Placental epithelial cell (primary cell): Measurements from ENCODE around the gene SORT1. TPM values are rescaled to one million over a fixed set of nuclear protein-coding genes. Genes with fewer than 3 reads are reported as not detected.

Source experiments
- total RNA-seq: library from RNA; depleted of rRNA; stranded (reverse); fragments of >200 nt; gene quantifications from 2 replicates; pipeline ENCODE4 v1.2.3, GENCODE V29; 2012

Gene SORT1
- total RNA-seq: 37.7 and 96.7 TPM in 2 replicates

DNA sequence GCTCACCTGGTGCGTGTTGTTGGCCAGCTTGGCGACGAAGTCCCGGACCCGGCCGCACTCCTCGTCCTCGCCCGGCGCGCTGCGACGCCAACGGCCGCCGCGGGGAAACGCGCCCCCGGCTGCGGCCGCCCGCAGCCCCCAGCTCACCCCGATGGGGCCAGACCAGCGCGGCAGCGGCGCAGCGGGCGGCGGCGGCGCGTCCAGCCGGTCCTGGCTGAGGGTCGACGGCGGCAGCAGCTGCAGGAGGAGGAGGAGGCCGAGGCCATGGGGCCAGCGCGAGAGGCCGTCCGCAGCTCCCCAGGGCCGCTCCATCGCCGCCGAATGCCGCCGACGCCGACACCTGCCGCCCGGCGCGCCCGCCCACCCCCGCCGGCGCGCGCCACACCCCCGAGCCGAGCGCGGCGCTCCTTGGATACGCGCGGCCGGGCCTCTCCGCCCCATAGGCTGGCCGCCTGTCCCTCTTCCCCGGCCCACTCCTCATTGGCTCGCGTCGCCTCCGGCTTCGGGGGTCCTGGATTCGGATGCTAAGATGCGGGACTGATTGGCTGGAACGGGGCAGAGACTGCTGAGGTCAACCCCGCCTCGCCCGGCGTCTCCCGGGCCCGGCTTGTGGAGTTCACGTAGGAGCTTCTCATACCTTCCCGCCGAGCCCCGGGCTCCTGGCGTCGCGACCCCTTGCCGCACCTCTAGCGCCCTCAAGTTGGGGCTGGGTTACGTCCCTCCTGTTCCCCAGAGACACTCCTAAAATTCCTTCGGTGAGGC is at the start of gene SORT1:
Gene SORT1 (minus strand): TSS at position 338 of the 762 bp plus-strand sequence. CDS start 26 bp downstream, at position 312.

DNA sequence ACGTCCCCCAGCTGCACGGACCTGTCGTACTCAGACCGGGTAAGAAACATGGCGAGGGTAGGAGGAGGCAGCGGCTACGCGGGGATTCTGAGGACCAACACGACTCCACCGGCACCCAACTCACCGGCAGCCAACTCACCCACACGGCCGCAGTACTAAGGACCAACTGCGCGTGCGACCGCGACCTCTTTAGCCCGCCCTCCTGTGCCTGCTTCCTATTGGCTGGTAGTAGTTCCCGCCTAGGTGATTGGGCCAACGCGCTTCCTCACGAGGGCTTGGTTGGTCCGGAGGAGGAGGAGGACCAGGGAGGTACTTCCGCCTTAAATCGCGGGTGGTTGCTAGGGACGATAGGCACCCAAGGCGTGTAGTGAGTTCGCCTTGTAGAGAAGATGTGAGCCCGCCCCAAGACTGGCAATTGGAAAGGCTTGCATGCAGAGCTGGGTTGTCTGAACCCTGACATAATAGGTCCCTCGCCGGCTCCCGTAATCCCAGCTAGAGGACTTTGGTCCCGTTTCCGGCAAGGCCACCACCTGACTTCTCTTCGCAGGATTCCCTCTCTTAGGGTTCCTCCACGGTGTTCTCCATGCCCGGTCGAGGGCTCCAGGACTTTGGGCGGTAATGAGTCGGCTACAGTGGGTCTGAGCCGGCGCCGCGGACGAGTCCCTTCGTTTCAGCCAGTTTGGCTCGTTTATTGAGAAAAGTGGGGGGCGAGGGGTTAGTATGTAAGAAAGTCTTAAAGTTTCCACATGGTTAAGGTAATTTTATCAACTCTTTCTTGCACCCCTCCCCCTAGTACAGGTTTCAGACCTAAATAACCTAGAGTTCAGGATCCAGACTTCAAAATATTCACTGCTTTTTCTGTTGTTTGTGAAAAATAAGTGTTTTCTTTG is 28.8 kb upstream of the SORT1 start, which contains the start of gene PSMA5:
Gene PSMA5 (minus strand): TSS at position 168 of the 890 bp plus-strand sequence. CDS start 118 bp downstream, at position 50.

DNA sequence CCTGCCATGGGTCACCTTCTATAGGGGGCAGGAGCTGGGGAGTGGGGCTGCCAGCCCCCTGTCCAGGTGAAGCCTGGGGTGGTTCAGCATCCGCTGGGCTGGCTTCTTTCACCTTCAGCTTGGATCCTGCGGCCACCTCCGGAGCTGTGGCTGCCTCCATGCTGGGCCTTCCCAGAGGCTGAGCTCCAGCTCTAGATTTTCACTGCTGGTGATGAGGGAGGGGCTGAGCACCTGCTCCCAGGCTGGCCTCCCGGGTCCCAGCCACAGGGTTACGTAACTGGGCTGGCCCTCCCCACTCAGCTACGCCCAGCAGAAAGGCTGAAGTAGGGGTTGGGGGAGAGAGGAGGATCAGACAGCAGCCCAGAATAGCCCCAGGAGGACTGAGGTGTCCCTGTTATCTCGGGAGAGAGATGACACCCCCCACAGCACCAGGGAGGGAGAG is 90.9 kb downstream of the SORT1 start, which contains the start of gene MYBPHL:
Gene MYBPHL (minus strand): TSS at position 180 of the 442 bp plus-strand sequence. CDS start 20 bp downstream, at position 160.

DNA sequence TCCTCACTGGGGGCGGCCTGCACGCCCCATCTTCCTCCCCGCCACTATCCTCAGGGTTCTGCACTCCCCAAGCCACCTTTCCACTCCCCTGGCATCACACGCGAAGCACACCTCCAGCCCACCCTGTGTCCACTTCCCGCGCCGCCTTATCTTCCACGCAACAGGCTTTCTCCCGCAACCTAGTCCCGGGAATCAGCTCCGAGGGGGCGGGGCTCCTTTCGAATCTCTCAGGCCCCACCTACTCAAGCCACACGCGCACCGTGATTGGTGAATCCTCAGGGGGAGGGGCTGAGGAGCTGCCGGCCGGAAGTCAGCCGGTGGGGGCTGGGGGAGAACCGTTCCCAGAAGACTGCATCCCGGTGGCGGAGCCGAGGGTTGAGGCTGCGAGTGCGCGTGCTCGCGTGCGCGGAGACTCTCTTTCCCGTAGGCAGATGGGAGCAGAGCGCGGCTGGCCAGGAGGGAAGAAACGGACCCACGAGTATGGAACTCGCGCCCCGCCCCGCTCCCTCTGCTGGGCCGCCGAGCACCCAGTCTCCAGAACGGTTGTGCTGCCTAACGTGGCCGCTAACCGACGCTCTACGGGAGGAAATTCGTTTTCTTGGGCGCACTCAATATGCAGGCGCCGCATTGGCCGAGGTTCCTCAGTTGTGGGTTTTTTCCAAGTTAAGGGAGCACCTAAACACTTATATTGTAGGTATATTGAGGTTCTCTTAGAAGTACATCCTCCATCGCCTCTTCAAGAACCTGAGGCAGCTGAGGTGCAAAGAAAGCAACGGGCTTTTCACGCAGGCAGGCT is 114.6 kb downstream of the SORT1 start, which contains the start of gene PSRC1:
Gene PSRC1 (minus strand): TSS at position 194 of the 796 bp plus-strand sequence.

Other genes starting within 250 kb of the SORT1 start
- 169 and 215 TPM in 2 replicates for gene SARS1, start 184.0 kb downstream of the SORT1 start, total RNA-seq
- 3.1 and 8.6 TPM in 2 replicates for gene CELSR2, start 148.4 kb downstream of the SORT1 start, total RNA-seq
- gene PSRC1, start 114.8 kb downstream of the SORT1 start, total RNA-seq: 5.0 and 10.2 TPM in 2 replicates
- gene MYBPHL, start 90.9 kb downstream of the SORT1 start, total RNA-seq: 0.54 TPM in 1 of 2 replicates, not detected in the other
- gene PSMA5, start 28.5 kb upstream of the SORT1 start, total RNA-seq: 24.3 and 39.0 TPM in 2 replicates
- 0.11 and 0.39 TPM in 2 replicates for gene SYPL2, start 68.6 kb upstream of the SORT1 start, total RNA-seq
- 2.8 and 5.5 TPM in 2 replicates for gene ATXN7L2, start 86.0 kb upstream of the SORT1 start, total RNA-seq
- gene CYB561D1, start 96.2 kb upstream of the SORT1 start, total RNA-seq: 8.6 and 12.6 TPM in 2 replicates
- 0.65 and 0.79 TPM in 2 replicates for gene AMIGO1, start 111.8 kb upstream of the SORT1 start, total RNA-seq
- gene GPR61, start 142.0 kb upstream of the SORT1 start, total RNA-seq: 0.43 TPM in 1 of 2 replicates, not detected in the other
- 11.8 and 14.5 TPM in 2 replicates for gene GNAI3, start 150.7 kb upstream of the SORT1 start, total RNA-seq
- gene GNAT2, start 221.7 kb upstream of the SORT1 start, total RNA-seq: 0.11 and 0.39 TPM in 2 replicates
- 75.0 and 87.1 TPM in 2 replicates for gene AMPD2, start 221.9 kb upstream of the SORT1 start, total RNA-seq